Hepatocyte (in vitro differentiated cells): ENCODE results near the gene RMI2. TPM values are rescaled to one million over a fixed set of nuclear protein-coding genes. Genes with fewer than 3 reads are reported as not detected.
"Not testable (repeated sequence)": the region's sequence is repeated elsewhere in the genome, so short reads cannot be mapped to it uniquely, and the experiment has no call there.

Source experiments
- DNase-seq: peaks from one replicate; pipeline ENCODE4 v3.0.0-alpha.2; 2016; ENCODE audit warnings: low spot score
- H2AFZ ChIP-seq: fragments of 200-600 bp; sonication (generic); 2 replicates; pipeline ENCODE4 v1.6.0; 2016; ENCODE audit warnings: antibody characterized with exemption, mild to moderate bottlenecking
- H3K27ac ChIP-seq: fragments of 200-600 bp; sonication (generic); 2 replicates; pipeline ENCODE4 v1.5.1; 2016; ENCODE audit warnings: mild to moderate bottlenecking
- H3K27me3 ChIP-seq: fragments of 200-600 bp; sonication (generic); 2 replicates; pipeline ENCODE4 v1.6.1; 2016
- H3K36me3 ChIP-seq: fragments of 200-600 bp; sonication (generic); replicated peaks from 2 replicates; pipeline ENCODE4 v1.5.1; 2016; ENCODE audit warnings: low read depth; ENCODE audit not compliant: insufficient read depth
- H3K4me1 ChIP-seq: fragments of 200-600 bp; sonication (generic); 2 replicates; pipeline ENCODE4 v1.5.1; 2016; ENCODE audit warnings: mild to moderate bottlenecking, moderate library complexity; ENCODE audit not compliant: insufficient read depth
- H3K4me2 ChIP-seq: fragments of 200-600 bp; sonication (generic); 2 replicates; pipeline ENCODE4 v1.6.0; 2016
- H3K4me3 ChIP-seq: fragments of 200-600 bp; sonication (generic); 2 replicates; pipeline ENCODE4 v1.5.1; 2016; ENCODE audit warnings: mild to moderate bottlenecking
- H3K79me2 ChIP-seq: fragments of 200-600 bp; sonication (generic); 2 replicates; pipeline ENCODE4 v1.6.0; 2017; ENCODE audit warnings: mild to moderate bottlenecking
- H3K9me2 ChIP-seq: fragments of 200-600 bp; sonication (generic); replicated peaks from 2 replicates; pipeline ENCODE4 v1.6.0; 2017; ENCODE audit warnings: mild to moderate bottlenecking; ENCODE audit not compliant: insufficient read depth
- H3K9me3 ChIP-seq: fragments of 200-600 bp; sonication (generic); 2 replicates; pipeline ENCODE4 v1.5.1; 2016; ENCODE audit warnings: low read depth, mild to moderate bottlenecking
- H4K20me1 ChIP-seq: fragments of 200-600 bp; sonication (generic); 2 replicates; pipeline ENCODE4 v1.6.0; 2016; ENCODE audit warnings: mild to moderate bottlenecking; ENCODE audit not compliant: insufficient read depth, poor library complexity, severe bottlenecking
- EZH2 ChIP-seq: fragments of 200-600 bp; sonication (generic); IDR thresholded peaks from 2 replicates; pipeline ENCODE4 v1.6.1; 2016; ENCODE audit warnings: antibody characterized with exemption, mild to moderate bottlenecking, borderline replicate concordance
- EZH2phosphoT487 ChIP-seq: fragments of 200-600 bp; sonication (generic); IDR thresholded peaks from one replicate; pipeline ENCODE4 v1.6.1; 2018; ENCODE audit warnings: antibody characterized with exemption, mild to moderate bottlenecking, low read depth, moderate library complexity; ENCODE audit not compliant: unreplicated experiment, severe bottlenecking
- WGBS: methylation state at CpG from one replicate; pipeline ENCODE4 v1.1.6; 2016; ENCODE audit warnings: low lambda C conversion rate; ENCODE audit errors: missing lambda C conversion rate; 5-methylcytosine and 5-hydroxymethylcytosine counted together
- polyA plus RNA-seq: library from polyadenylated mRNA; unstranded; fragments of >200 nt; fragmentation: Nextera tagmentation; extraction: Ambion mirVana; gene quantifications from 2 replicates; pipeline ENCODE4 v1.2.1, GENCODE V29; 2016
- total RNA-seq: library from RNA; depleted of rRNA; stranded (reverse); fragments of >200 nt; gene quantifications from 2 replicates; pipeline ENCODE4 v1.2.3, GENCODE V29; 2014
- TF ChIP-seq, protein P1 (sequence below): fragments of 200-600 bp; sonication (generic); IDR thresholded peaks from 2 replicates; pipeline ENCODE4 v1.5.1; 2016; ENCODE audit warnings: antibody characterized with exemption, mild to moderate bottlenecking; ENCODE audit not compliant: poor library complexity

RMI2 gene
- total and polyA plus RNA-seq, 2 experiments from 2014 or later = 9.8 to 11.4 TPM

- peak overlapping the region; percentile 62 for H3K4me2 ChIP-seq
- no peaks in the 10 kb centered on the region for H3K27me3 ChIP-seq
- H3K4me3 ChIP-seq = no peak overlapping the region
- TF ChIP-seq, protein P1, sequence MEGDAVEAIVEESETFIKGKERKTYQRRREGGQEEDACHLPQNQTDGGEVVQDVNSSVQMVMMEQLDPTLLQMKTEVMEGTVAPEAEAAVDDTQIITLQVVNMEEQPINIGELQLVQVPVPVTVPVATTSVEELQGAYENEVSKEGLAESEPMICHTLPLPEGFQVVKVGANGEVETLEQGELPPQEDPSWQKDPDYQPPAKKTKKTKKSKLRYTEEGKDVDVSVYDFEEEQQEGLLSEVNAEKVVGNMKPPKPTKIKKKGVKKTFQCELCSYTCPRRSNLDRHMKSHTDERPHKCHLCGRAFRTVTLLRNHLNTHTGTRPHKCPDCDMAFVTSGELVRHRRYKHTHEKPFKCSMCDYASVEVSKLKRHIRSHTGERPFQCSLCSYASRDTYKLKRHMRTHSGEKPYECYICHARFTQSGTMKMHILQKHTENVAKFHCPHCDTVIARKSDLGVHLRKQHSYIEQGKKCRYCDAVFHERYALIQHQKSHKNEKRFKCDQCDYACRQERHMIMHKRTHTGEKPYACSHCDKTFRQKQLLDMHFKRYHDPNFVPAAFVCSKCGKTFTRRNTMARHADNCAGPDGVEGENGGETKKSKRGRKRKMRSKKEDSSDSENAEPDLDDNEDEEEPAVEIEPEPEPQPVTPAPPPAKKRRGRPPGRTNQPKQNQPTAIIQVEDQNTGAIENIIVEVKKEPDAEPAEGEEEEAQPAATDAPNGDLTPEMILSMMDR = no peak
- no peak for TF ChIP-seq EZH2
- no peak for TF ChIP-seq EZH2phosphoT487
- no peaks in the 10 kb centered on the region for H4K20me1 ChIP-seq
- peak; percentile 52 for DNase-seq
- H3K36me3 ChIP-seq = no peaks in the 10 kb centered on the region
- H3K9me3 ChIP-seq = no peaks in the 10 kb centered on the region
- no peak overlapping the region for H2AFZ ChIP-seq
- peak overlapping the region; percentile 83 for H3K27ac ChIP-seq
- H3K9me2 ChIP-seq = no peaks in the 10 kb centered on the region
- H3K4me1 ChIP-seq = peaks cover 38% of the 10 kb centered on the region
- 17% methylated on average over 10 of the region's 10 CpGs for WGBS
- H3K79me2 ChIP-seq = no peaks in the 10 kb centered on the region
These were observed 48.4 kb upstream of the RMI2 start for GRCh38 chr16:11296706-11297491.

DNA sequence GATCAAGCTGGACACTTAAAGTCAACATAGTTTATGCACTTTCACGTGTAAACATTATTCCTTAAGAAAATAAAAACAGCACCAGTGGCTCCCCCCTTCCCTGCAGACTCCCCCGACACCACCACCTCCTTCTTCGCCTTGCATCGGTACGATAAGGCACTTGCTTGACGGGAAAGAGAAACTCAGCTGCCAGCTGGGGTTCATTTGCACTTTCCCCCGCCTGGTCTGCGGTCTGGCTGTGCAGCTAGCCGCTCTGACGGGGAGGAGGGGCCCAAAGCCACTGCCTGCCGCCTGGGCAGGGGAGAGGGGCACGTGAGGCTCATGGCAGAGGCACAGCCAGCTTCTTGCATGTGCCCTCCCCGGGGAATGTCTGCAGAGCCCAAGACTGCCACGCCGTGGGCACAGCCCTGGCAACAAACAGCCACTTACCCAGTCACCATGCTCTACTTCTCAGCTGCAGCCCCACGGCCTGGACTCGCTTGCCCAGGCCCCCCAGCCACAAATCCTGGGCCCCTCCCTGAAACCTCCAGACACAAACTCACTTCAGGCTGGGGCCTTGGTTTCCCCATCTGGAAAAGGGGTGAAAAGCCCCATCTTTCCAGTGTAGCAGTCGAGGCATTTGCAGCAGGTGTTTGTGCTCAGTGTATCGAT, 47.6 kb upstream of the RMI2 start:
- peak overlapping the region; percentile 83 for H3K27ac ChIP-seq
- H3K4me2 ChIP-seq = peak overlapping the region; percentile 62
- H3K9me2 ChIP-seq = no peaks in the 10 kb centered on the region

DNA sequence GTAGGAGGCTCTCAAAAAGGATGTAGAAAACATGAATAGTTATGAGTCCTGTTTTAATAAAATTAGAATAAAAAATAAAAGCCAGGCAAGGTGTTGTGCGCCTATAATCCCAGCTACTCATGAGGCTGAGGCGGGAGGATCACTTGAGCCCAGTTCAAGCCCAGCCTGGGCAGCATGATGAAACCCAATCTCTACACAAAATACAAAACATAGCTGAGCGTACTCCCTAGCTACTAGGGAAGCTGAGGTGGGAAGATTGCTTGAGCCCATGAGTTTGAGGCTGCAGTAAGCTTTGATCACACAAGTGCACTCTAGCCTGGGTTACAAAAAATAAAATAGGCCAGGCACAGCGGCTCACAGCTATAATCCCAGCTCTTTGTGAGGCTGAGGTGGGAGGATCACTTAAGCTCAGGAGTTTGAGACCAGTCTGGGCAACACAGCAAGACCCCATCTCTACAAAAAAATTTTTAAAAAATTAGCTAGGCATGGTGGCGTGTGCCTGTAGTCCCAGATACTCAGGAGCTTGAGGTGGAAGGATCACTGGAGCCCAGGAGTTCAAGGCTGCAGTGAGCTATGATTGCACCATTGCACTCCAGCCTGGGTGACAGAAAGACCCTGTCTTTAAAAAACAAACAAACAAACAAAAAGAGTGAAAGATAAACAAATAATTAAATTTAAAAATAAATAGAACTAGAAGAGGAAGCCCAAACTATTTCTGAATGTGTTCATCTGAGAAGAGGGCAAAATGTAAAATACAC, 46.9 kb upstream of the RMI2 start:
- Histone ChIP-seq H3K27ac (peak overlapping the region; percentile 83), H4K20me1 (no peaks in the 10 kb centered on the region), H3K9me3 (no peaks in the 10 kb centered on the region), H3K4me2 (peak overlapping the region; percentile 62), H3K36me3 (no peaks in the 10 kb centered on the region), H3K9me2 (no peaks in the 10 kb centered on the region), H3K4me1 (peaks cover 41% of the 10 kb centered on the region), H3K4me3 (no peak overlapping the region), H3K79me2 (no peaks in the 10 kb centered on the region), H2AFZ (no peak overlapping the region), H3K27me3 (no peaks in the 10 kb centered on the region)
- no peak for DNase-seq
- 81% methylated on average over 5 of the region's 5 CpGs for WGBS
- TF ChIP-seq, protein P1 = no peak
- TF ChIP-seq EZH2 = no peak
- no peak for TF ChIP-seq EZH2phosphoT487

More for the DNA sequence above, 47.6 kb upstream of the RMI2 start:
- Histone ChIP-seq H4K20me1 (no peaks in the 10 kb centered on the region), H2AFZ (no peak overlapping the region), H3K79me2 (no peaks in the 10 kb centered on the region), H3K27me3 (no peaks in the 10 kb centered on the region), H3K36me3 (no peaks in the 10 kb centered on the region), H3K4me3 (no peak overlapping the region), H3K4me1 (peaks cover 38% of the 10 kb centered on the region), H3K9me3 (no peaks in the 10 kb centered on the region)
- 24% methylated on average over 19 of the region's 19 CpGs for WGBS
- TF ChIP-seq, protein P1 = no peak
- no peak for TF ChIP-seq EZH2
- no peak for TF ChIP-seq EZH2phosphoT487
- DNase-seq = peak; percentile 74

GRCh38 chr16:11298950-11299547, 46.2 kb upstream of the RMI2 start:
- H3K27me3 ChIP-seq, H3K4me2 ChIP-seq, H2AFZ ChIP-seq, DNase-seq, H3K79me2 ChIP-seq, H3K9me2 ChIP-seq, H3K9me3 ChIP-seq, H4K20me1 ChIP-seq, H3K36me3 ChIP-seq, H3K27ac ChIP-seq, H3K4me3 ChIP-seq: not testable (repeated sequence)
- WGBS = 85% methylated on average over 13 of the region's 13 CpGs
- peaks cover 48% of the 10 kb centered on the region for H3K4me1 ChIP-seq
